Activated effector memory CD4-positive, alpha-beta T cell treated with Interleukin-2 at 50 U/mL for 16 hours (primary cell): ENCODE measurements around the gene SSC4D.
"Not testable (repeated sequence)": the region's sequence is repeated elsewhere in the genome, so short reads cannot be mapped to it uniquely, and the experiment has no call there.

ENCODE experiments used
- DNase-seq: peaks from one replicate; pipeline ENCODE4 v3.0.0-alpha.2; 2020

Gene SSC4D

GRCh38 chr7:76409537-76409936 lies at the start of gene SSC4D:
Gene SSC4D (minus strand): TSS chr7:76409697. CDS start chr7:76404439, 5,258 bp downstream.
- DNase-seq, result no peak

- not testable (repeated sequence) for DNase-seq
Observed at GRCh38 chr7:76458504-76458903, 49.0 kb upstream of the SSC4D start.

- DNase-seq, result not testable (repeated sequence)
Observed at GRCh38 chr7:76457017-76457416, 47.5 kb upstream of the SSC4D start.

- not testable (repeated sequence) for DNase-seq
Observed at GRCh38 chr7:76445577-76446008, 36.1 kb upstream of the SSC4D start.

- DNase-seq, result peak; percentile 12
Observed at GRCh38 chr7:76443846-76444245, 34.3 kb upstream of the SSC4D start.

GRCh38 chr7:76442664-76443446 lies 33.4 kb upstream of the SSC4D start:
- not testable (repeated sequence) for DNase-seq

GRCh38 chr7:76441792-76442191 lies 32.3 kb upstream of the SSC4D start:
- not testable (repeated sequence) for DNase-seq

- DNase-seq, result not testable (repeated sequence)
Observed at GRCh38 chr7:76440404-76440803, 30.9 kb upstream of the SSC4D start.

- not testable (repeated sequence) for DNase-seq
Observed at GRCh38 chr7:76439120-76439888, 29.8 kb upstream of the SSC4D start.

GRCh38 chr7:76437873-76438272 lies 28.4 kb upstream of the SSC4D start:
- peak; percentile 33 for DNase-seq

- no peak for DNase-seq
Observed at GRCh38 chr7:76430836-76431235, 21.3 kb upstream of the SSC4D start.

- DNase-seq, result no peak
Observed at GRCh38 chr7:76430211-76430610, 20.7 kb upstream of the SSC4D start.

- DNase-seq, result no peak
Observed at GRCh38 chr7:76428868-76429805, 19.6 kb upstream of the SSC4D start.

- DNase-seq, result no peak
Observed at GRCh38 chr7:76428149-76428823, 18.8 kb upstream of the SSC4D start.

GRCh38 chr7:76427635-76428034 lies 18.1 kb upstream of the SSC4D start:
- DNase-seq, result no peak

- DNase-seq, result no peak
Observed at GRCh38 chr7:76426246-76426645, 16.7 kb upstream of the SSC4D start.

GRCh38 chr7:76425558-76425957 lies 16.1 kb upstream of the SSC4D start:
- not testable (repeated sequence) for DNase-seq

- DNase-seq, result no peak
Observed at GRCh38 chr7:76425156-76425555, 15.7 kb upstream of the SSC4D start.

- no peak for DNase-seq
Observed at GRCh38 chr7:76424413-76425111, 15.1 kb upstream of the SSC4D start, which contains the start of gene ZP3. Gene ZP3 (plus strand): TSS chr7:76424950. CDS start chr7:76424965, 15 bp downstream.

- no peak for DNase-seq
Observed at GRCh38 chr7:76423666-76424412, 14.3 kb upstream of the SSC4D start.

GRCh38 chr7:76421097-76421496 lies 11.6 kb upstream of the SSC4D start:
- not testable (repeated sequence) for DNase-seq
